ENCODE data around the gene IFI30.

IFI30 gene

DNA sequence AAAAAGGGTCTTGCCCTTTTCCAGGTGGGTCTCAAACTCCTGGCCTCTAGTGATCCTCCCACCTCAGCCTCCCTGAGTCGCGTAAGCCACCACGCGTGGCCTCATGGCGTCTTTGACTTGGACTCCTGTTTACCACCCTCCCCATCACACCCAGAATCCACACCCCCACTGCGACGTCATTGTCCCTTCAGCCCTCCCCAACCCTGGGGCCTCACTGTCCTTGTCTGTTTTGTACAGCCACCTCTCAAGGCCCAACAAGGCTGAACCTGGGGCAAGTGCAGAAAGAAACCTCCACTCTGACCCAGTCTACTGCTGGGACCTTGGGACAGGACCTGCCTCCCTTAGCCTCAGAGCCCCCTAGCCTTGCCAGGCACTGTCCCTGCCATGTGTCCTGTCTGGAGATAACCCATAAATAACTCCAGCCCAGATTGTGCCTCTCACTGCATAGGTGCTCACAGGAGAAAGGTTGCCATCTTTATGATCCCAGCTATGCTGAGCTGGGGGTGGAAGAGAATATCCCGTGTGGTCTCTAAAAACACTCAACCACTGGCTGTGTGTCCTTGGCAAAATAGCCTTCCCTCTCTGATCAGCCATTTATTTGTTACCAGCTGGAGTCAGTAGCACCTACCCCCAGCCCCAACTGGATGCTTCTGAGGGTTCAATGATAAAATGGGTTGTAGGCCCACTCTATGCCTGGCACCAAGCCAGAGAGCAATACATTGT, 1.8 kb upstream of the IFI30 start:
- no peak for DNase-seq

GRCh38 chr19:18172331-18173053, 1.1 kb upstream of the IFI30 start:
- DNase-seq, result no peak

DNA sequence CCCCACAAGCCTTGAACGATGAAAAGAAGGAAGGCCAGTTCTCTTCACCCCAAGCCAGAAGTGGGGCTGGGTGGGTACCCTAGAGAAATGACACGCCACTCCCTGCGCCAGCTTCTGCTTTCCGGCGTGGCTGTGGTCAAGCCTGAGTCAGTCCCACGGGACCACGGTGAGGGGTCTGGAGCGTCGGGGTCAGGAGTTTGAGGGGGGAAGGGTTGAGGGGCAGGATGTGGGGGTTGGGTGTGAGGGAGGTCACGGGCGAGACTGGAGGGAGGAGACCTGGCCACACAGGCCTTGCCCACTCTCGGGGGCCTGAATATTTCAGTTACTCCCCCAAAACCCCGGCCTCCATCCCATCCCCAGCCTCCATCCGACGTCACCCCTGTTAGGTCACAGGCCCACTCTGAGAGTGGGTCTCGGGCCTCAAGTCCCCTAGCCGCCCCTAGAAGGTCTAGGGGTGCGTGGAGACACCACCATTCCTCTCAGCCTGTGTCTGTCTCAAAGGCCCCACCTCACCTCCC, 500 bp upstream of the IFI30 start:
- DNase-seq, result no peak

- no peak for DNase-seq
These were observed 1.4 kb downstream of the IFI30 start for GRCh38 chr19:18174983-18175382.

DNA sequence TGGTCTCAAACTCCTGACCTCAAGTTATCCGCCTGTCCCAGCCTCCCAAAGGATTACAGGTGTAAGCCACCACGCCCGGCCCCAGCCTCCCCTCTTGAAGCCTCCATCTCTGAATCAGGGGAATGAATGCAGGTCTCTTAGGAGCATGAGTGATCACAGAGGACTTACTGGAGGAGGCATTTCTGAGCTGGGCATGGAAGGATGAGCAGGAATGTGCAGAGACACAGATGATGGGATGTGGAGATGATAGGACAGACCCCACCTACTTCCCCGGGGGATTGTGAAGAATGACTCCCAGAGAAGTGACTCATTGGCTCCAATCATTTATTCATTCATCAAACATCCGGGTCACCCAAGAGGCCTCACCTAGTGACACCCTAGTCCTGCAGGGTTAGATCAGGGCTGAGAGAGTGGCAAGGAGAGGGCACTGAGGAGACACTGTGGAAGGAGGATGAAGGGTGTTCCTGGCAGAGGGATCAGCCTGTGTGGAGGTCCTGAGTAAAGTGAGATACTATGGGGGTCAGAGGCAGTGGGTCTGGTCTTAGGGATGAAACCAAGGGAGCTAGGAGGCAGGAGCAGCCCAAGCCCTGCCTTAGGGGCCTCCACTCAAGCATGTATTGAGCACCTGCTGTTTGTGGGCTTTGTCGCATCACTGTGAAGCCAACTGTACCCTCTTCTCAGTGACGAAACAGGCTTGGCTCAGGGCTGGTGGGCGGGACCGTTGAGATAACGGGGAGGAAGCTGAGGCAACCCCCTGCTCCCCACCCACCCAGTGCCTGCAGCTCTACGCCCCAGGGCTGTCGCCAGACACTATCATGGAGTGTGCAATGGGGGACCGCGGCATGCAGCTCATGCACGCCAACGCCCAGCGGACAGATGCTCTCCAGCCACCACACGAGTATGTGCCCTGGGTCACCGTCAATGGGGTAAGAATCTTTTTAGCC, 3.0 kb downstream of the IFI30 start:
- DNase-seq, result no peak

GRCh38 chr19:18179957-18180356, 6.3 kb downstream of the IFI30 start:
- no peak for DNase-seq

- no peak for DNase-seq
These were observed 9.9 kb downstream of the IFI30 start for GRCh38 chr19:18183529-18183928.

GRCh38 chr19:18185538-18185937, 11.9 kb downstream of the IFI30 start:
- DNase-seq, result no peak

DNA sequence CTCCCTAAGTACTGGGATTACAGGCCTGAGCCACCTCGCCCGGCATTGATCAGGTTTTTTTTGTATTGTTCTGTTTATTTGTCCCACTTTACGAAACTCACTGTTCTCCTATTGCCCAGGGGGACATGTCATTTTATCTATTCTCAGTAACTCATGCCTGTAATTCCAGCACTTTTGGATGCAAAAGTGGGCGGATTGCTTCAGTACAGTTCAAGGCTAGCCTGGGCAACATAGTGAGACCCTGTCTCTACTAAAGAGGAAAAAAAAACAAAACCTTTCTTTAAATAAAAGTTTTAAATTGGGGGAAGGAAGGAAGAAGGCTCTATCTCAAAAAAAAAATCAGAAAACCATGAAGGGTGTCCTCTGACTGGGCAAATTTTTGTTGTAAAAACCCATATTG, 16.7 kb downstream of the IFI30 start:
- DNase-seq, result no peak

GRCh38 chr19:18191640-18192062, 18.0 kb downstream of the IFI30 start:
- no peak for DNase-seq

GRCh38 chr19:18192673-18193387, 19.2 kb downstream of the IFI30 start, which contains the start of gene MPV17L2:
Gene MPV17L2 (plus strand): TSS chr19:18193218. CDS start chr19:18193282, 64 bp downstream.
- peak; percentile 100 for DNase-seq

DNA sequence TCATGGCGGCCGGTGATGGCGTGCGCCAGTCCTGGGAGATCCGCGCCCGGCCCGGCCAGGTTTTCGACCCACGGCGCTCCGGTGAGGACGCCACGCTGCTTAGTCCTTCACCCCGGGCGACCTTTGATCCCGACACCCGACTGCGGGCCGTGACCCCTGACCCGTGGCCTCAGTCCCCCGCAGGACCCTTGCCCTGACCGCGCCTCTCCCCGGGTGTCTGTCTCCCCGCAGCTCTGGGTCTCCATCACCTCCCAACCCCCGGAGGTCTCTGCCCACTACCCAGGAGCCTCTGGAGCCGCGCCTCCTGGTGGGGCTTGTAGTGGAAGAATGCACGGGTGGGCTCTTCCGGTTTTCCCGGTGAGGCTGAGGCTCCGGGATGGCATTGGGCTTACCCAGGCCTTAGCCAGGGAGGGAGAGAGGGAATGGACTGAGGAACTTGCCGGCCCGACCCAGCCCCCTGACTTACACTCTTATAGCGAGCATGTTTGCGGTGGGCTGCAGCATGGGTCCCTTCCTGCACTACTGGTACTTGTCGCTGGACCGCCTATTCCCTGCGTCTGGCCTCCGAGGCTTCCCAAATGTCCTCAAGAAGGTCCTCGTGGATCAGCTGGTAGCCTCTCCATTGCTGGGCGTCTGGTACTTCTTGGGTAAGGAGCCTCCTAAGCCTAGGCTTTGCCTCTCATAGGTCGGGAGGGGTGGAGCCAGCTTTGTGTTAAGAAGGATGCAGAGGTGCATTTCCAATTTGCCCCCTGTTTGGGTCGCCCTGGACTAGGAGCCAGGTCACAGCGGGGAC, 20.0 kb downstream of the IFI30 start:
- no peak for DNase-seq

DNA sequence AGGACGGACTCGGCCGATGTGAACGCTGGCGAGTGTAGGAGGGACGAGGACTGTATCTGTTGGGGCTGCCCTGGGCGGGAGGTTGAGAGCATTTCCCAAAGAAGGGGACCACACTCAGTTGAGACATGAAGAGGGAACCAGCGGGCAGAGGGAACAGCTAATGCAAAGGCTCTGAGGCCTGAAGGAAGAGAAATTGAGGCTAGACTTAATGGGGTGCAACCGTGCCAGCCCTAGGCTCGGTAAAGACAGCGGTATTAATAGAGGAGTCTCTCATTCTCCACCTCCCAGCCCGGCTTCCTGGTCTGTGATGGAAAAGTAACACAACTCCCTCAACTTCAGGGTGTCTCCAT, 20.5 kb downstream of the IFI30 start:
- DNase-seq, result no peak

GRCh38 chr19:18194554-18195238, 21.1 kb downstream of the IFI30 start:
- no peak for DNase-seq

- no peak for DNase-seq
These were observed 22.9 kb downstream of the IFI30 start for GRCh38 chr19:18196511-18196845.

- no peak for DNase-seq
These were observed 23.7 kb downstream of the IFI30 start for GRCh38 chr19:18197306-18197705.

GRCh38 chr19:18197941-18198340, 24.3 kb downstream of the IFI30 start:
- DNase-seq, result no peak

DNA sequence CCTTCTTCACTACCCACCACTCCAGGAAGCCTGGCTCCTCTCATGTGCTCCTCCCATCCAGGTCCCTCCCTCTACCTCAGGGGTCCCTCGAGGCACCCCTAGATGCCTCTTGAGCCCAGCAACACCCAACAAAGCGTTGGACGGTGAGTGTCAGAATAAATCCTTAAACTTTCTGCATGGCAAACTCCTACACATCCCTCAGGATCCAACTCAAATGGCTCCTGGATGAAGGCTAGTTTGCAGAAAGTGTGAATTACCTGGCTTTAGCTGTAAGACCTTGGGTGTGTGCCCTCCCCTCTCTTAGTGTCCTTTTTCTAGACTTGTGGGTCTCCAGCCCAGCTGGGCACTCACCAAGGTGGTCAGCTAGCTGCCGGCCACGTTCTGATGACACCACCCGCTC, 24.8 kb downstream of the IFI30 start:
- no peak for DNase-seq

DNA sequence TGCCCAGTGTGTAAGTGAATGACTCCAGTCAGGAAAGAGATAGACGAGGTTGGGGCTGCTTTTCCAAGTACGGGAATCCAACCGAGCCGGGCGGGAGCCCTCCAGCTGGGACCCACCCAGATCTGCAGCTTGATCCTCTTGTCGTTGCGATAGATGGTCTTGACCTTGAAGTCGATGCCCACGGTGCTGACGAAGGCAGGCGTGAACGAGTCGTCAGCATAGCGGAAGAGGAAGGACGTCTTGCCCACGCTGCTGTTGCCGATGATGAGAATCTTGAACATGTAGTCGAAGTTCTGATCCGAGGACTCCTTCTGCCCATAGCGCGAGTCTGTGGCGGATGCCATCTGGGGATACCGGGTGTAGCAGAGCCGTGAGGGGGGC, 28.8 kb downstream of the IFI30 start:
- no peak for DNase-seq

DNA sequence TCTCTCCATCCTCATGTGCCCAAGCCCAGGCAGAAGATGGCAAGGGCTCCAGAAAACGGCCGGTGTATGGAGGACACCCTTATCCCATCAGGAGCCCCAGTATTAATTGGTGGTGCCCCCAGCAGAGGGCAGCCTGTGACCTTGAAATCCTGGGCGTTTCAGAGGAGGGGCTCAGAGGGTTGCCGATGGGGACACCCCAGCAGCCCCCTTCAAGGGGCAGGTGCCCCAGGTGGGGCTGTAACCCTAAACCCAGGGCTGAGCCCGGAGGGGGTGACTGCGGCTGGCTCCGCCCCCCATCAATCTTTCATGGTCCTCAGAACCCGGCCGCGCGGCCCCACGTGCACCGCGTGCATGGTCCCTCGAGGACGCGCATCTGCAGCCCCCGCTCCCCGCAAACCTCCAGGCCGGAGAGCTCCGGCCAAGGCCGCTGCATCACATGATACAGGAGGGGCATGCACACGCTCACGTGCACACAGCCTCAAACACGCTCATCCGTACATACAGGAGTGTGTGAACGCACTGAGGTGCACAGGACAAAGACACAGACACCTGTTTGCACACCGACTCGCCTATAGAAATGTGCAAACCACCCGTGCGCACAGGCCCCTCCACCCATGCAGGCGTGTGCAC, 29.3 kb downstream of the IFI30 start:
- peak; percentile 17 for DNase-seq

DNA sequence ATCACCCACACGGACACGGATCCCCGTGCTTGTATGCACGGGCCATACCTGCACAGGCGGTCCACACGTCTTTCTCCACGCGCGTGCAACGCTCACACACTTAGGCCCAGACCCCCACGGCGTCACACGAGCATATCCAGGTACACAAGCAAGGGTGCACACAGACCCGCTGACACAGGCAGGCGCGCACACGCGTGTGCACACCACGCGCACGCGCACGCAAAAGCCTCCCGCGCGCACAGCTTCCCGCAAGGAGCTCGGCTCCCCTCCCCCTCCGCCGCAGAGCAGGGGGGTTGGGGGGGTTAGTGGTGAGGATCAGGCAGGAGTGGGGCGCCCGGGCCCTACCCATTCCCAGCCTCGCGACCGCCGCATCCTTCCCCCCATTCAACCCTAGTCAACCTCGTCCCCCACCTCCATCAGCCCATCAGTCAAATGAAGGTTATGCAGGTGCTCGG, 29.8 kb downstream of the IFI30 start:
- DNase-seq, result no peak

Measured in HCEC 1CT (cell line).